GM18507 (cell line): ENCODE data around the gene ZBTB48.
"Not testable (repeated sequence)": the region's sequence is repeated elsewhere in the genome, so short reads cannot be mapped to it uniquely, and the experiment has no call there.

Source experiments
- DNase-seq: peaks from one replicate; pipeline ENCODE4 v3.0.0; 2011; ENCODE audit warnings: low read depth; ENCODE audit not compliant: insufficient read length; ENCODE audit errors: extremely low spot score
- FAIRE-seq: peaks from 2 replicates; lab custom pipeline; 2011; peaks lifted over from hg19 to GRCh38; lab: Jason Lieb, UNC

Gene ZBTB48

GRCh38 chr1:6579374-6580118 lies at the start of gene ZBTB48:
Gene ZBTB48 (plus strand): TSS chr1:6579994. CDS start chr1:6580610, 616 bp downstream.
- FAIRE-seq (peak; percentile 99), DNase-seq (peak; percentile 100)

GRCh38 chr1:6530504-6531160 lies 49.2 kb upstream of the ZBTB48 start:
- FAIRE-seq (no peak), DNase-seq (no peak)

- FAIRE-seq (no peak), DNase-seq (no peak)
These were observed 47.8 kb upstream of the ZBTB48 start for GRCh38 chr1:6531996-6532395.

- no peak for DNase-seq
- no peak for FAIRE-seq
These were observed 45.5 kb upstream of the ZBTB48 start for GRCh38 chr1:6534248-6534822.

- no peak for DNase-seq
- no peak for FAIRE-seq
These were observed 44.6 kb upstream of the ZBTB48 start for GRCh38 chr1:6535214-6535613.

- FAIRE-seq (no peak), DNase-seq (no peak)
These were observed 43.5 kb upstream of the ZBTB48 start for GRCh38 chr1:6536291-6536690.

GRCh38 chr1:6538956-6539355 lies 40.8 kb upstream of the ZBTB48 start:
- FAIRE-seq (no peak), DNase-seq (no peak)

GRCh38 chr1:6544831-6545230 lies 35.0 kb upstream of the ZBTB48 start:
- no peak for FAIRE-seq
- DNase-seq, result no peak

GRCh38 chr1:6545276-6546112 lies 34.3 kb upstream of the ZBTB48 start:
- DNase-seq (no peak), FAIRE-seq (no peak)

GRCh38 chr1:6546326-6546725 lies 33.5 kb upstream of the ZBTB48 start:
- DNase-seq, result no peak
- FAIRE-seq, result no peak

GRCh38 chr1:6547301-6547700 lies 32.5 kb upstream of the ZBTB48 start:
- FAIRE-seq, result no peak
- no peak for DNase-seq

GRCh38 chr1:6554031-6554906 lies 25.5 kb upstream of the ZBTB48 start, which contains the start of gene NOL9:
Gene NOL9 (minus strand): TSS chr1:6554513. CDS start chr1:6554502, 11 bp downstream.
- DNase-seq, result peak; percentile 99
- FAIRE-seq, result peak; percentile 94

- no peak for DNase-seq
- FAIRE-seq, result no peak
These were observed 24.7 kb upstream of the ZBTB48 start, which contains the start of gene TAS1R1 for GRCh38 chr1:6554907-6555778. Gene TAS1R1 (plus strand): TSS chr1:6555307. CDS start chr1:6555374, 67 bp downstream.

GRCh38 chr1:6557597-6557996 lies 22.2 kb upstream of the ZBTB48 start:
- DNase-seq, result no peak
- FAIRE-seq, result no peak

GRCh38 chr1:6559161-6559560 lies 20.6 kb upstream of the ZBTB48 start:
- DNase-seq, FAIRE-seq: not testable (repeated sequence)

- FAIRE-seq, result no peak
- no peak for DNase-seq
These were observed 19.5 kb upstream of the ZBTB48 start for GRCh38 chr1:6560267-6560666.

GRCh38 chr1:6569033-6569432 lies 10.8 kb upstream of the ZBTB48 start:
- FAIRE-seq (no peak), DNase-seq (no peak)

- FAIRE-seq (no peak), DNase-seq (no peak)
These were observed 9.7 kb upstream of the ZBTB48 start for GRCh38 chr1:6570100-6570499.
